WTC11 (cell line): ENCODE results near the gene KIF27.
"Not testable (repeated sequence)": the region's sequence is repeated elsewhere in the genome, so short reads cannot be mapped to it uniquely, and the experiment has no call there.

Source experiments
- ATF3 ChIP-seq: sonication (generic); formaldehyde crosslinking; conservative IDR thresholded peaks from 2 replicates; pipeline ENCODE4 v1.8.1; 2022; ENCODE audit warnings: mild to moderate bottlenecking, missing genetic modification reagents
- IRF2 ChIP-seq: sonication (generic); formaldehyde crosslinking; IDR thresholded peaks from 2 replicates; pipeline ENCODE4 v1.8.0; 2022; ENCODE audit warnings: low read depth, missing genetic modification reagents, borderline replicate concordance
- KAT7 ChIP-seq: sonication (generic); formaldehyde crosslinking; IDR thresholded peaks from 2 replicates; pipeline ENCODE4 v1.8.1; 2023; ENCODE audit warnings: missing genetic modification reagents, mild to moderate bottlenecking, borderline replicate concordance
- RORB ChIP-seq: fragments of 250-450 bp; sonication (Bioruptor Pico); IDR thresholded peaks from 2 replicates; pipeline ENCODE4 v1.9.0; 2021; ENCODE audit warnings: mild to moderate bottlenecking
- ZNF232 ChIP-seq: sonication (generic); formaldehyde crosslinking; IDR thresholded peaks from 2 replicates; pipeline ENCODE4 v1.8.0; 2022; ENCODE audit warnings: mild to moderate bottlenecking, missing genetic modification reagents
- TF ChIP-seq, protein P1 (sequence below): fragments of 200-600 bp; IDR thresholded peaks from 2 replicates; pipeline ENCODE4 v1.8.0; 2022; ENCODE audit warnings: antibody characterized with exemption
- TF ChIP-seq, protein P2 (sequence below): sonication (generic); formaldehyde crosslinking; IDR thresholded peaks from 2 replicates; pipeline ENCODE4 v1.8.1; 2023; ENCODE audit warnings: mild to moderate bottlenecking, missing genetic modification reagents, moderate library complexity

GRCh38 chr9:83886498-83886897 is 34.7 kb downstream of the KIF27 start:
- TF ChIP-seq, protein P1, sequence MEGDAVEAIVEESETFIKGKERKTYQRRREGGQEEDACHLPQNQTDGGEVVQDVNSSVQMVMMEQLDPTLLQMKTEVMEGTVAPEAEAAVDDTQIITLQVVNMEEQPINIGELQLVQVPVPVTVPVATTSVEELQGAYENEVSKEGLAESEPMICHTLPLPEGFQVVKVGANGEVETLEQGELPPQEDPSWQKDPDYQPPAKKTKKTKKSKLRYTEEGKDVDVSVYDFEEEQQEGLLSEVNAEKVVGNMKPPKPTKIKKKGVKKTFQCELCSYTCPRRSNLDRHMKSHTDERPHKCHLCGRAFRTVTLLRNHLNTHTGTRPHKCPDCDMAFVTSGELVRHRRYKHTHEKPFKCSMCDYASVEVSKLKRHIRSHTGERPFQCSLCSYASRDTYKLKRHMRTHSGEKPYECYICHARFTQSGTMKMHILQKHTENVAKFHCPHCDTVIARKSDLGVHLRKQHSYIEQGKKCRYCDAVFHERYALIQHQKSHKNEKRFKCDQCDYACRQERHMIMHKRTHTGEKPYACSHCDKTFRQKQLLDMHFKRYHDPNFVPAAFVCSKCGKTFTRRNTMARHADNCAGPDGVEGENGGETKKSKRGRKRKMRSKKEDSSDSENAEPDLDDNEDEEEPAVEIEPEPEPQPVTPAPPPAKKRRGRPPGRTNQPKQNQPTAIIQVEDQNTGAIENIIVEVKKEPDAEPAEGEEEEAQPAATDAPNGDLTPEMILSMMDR, result not testable (repeated sequence)
- TF ChIP-seq ATF3, KAT7, RORB, IRF2, ZNF232 (CRISPR knock-in tag): not testable (repeated sequence)
- TF ChIP-seq, protein P2, sequence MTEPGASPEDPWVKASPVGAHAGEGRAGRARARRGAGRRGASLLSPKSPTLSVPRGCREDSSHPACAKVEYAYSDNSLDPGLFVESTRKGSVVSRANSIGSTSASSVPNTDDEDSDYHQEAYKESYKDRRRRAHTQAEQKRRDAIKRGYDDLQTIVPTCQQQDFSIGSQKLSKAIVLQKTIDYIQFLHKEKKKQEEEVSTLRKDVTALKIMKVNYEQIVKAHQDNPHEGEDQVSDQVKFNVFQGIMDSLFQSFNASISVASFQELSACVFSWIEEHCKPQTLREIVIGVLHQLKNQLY, result not testable (repeated sequence)
